ENCODE data around the gene GSG1. TPM values are rescaled to one million over a fixed set of nuclear protein-coding genes. Genes with fewer than 3 reads are reported as not detected.

GSG1 gene
- total RNA-seq, 2 donors from 2014 or later = 0.31 TPM; not detected in 1

GRCh38 chr12:13101821-13102375, 1.6 kb downstream of the GSG1 start:
- H3K27ac Mint-ChIP-seq = peak overlapping the region; percentile 69
- 63 to 79% methylated on average over 6 to 10 of the region's 10 CpGs for WGBS, 2 experiments (ENCODE audit: insufficient coverage in 1 of 2, insufficient read length in 1 of 2)
- H3K4me3 ChIP-seq (ENCODE audit: low read length) = peak overlapping the region; percentile 79
- no peaks in the 10 kb centered on the region for H3K9me3 ChIP-seq (ENCODE audit: control insufficient read depth, low read length)
- peaks cover 14% of the 10 kb centered on the region for H3K27me3 Mint-ChIP-seq (ENCODE audit: insufficient read depth)
- peaks cover 9% of the 10 kb centered on the region for H3K4me1 ChIP-seq (ENCODE audit: control insufficient read depth, insufficient read depth, low read length)
- peak overlapping the region; percentile 85 for H3K9ac ChIP-seq (ENCODE audit: extremely low read depth, low read length, poor library complexity, severe bottlenecking)
- peak overlapping the region; percentile 59 for H3K4me3 Mint-ChIP-seq
- peak overlapping the region; percentile 85 for H3K27ac ChIP-seq (ENCODE audit: low read depth, low read length)
- no peak for TF ChIP-seq CTCF (conservative IDR thresholded peaks at IDR 0.05)
- no peaks in the 10 kb centered on the region for H3K9me3 Mint-ChIP-seq
- no peaks in the 10 kb centered on the region for H3K36me3 Mint-ChIP-seq (ENCODE audit: low read depth)
- H3K4me1 Mint-ChIP-seq = peaks cover 29% of the 10 kb centered on the region
- H3K36me3 ChIP-seq (ENCODE audit: control insufficient read depth, insufficient read depth, low read length) = no peaks in the 10 kb centered on the region
- no peak for DNase-seq
- H3K27me3 ChIP-seq (ENCODE audit: control insufficient read depth, insufficient read depth, low read length, poor library complexity, severe bottlenecking) = no peaks in the 10 kb centered on the region

- Histone ChIP-seq H3K36me3 (ENCODE audit: control insufficient read depth, insufficient read depth, low read length) (no peaks in the 10 kb centered on the region), H3K9ac (ENCODE audit: extremely low read depth, low read length, poor library complexity, severe bottlenecking) (peak overlapping the region; percentile 85), H3K4me3 (ENCODE audit: low read length) (peak overlapping the region; percentile 79), H3K4me1 (ENCODE audit: control insufficient read depth, insufficient read depth, low read length) (peaks cover 9% of the 10 kb centered on the region), H3K27me3 (ENCODE audit: control insufficient read depth, insufficient read depth, low read length, poor library complexity, severe bottlenecking) (no peaks in the 10 kb centered on the region), H3K27ac (ENCODE audit: low read depth, low read length) (peak overlapping the region; percentile 85), H3K9me3 (ENCODE audit: control insufficient read depth, low read length) (no peaks in the 10 kb centered on the region)
- Mint-ChIP-seq H3K27me3 (ENCODE audit: insufficient read depth) (peaks cover 14% of the 10 kb centered on the region), H3K27ac (peak overlapping the region; percentile 86), H3K36me3 (ENCODE audit: low read depth) (no peaks in the 10 kb centered on the region), H3K4me3 (peak overlapping the region; percentile 59), H3K4me1 (peaks cover 29% of the 10 kb centered on the region), H3K9me3 (no peaks in the 10 kb centered on the region)
- TF ChIP-seq CTCF (conservative IDR thresholded peaks at IDR 0.05) = peak; percentile 36
- 3 to 7% methylated on average over 15 to 79 of the region's 79 CpGs for WGBS, 2 experiments (ENCODE audit: insufficient coverage in 1 of 2, insufficient read length in 1 of 2)
- DNase-seq = peak; percentile 97
These were observed 2.3 kb downstream of the GSG1 start for GRCh38 chr12:13100882-13101769.

- no peak for DNase-seq
- Histone ChIP-seq H3K27me3 (ENCODE audit: control insufficient read depth, insufficient read depth, low read length, poor library complexity, severe bottlenecking) (no peaks in the 10 kb centered on the region), H3K27ac (ENCODE audit: low read depth, low read length) (peak overlapping the region; percentile 85), H3K9ac (ENCODE audit: extremely low read depth, low read length, poor library complexity, severe bottlenecking) (peak overlapping the region; percentile 55), H3K9me3 (ENCODE audit: control insufficient read depth, low read length) (no peaks in the 10 kb centered on the region), H3K4me1 (ENCODE audit: control insufficient read depth, insufficient read depth, low read length) (peaks cover 9% of the 10 kb centered on the region), H3K4me3 (ENCODE audit: low read length) (peak overlapping the region; percentile 79), H3K36me3 (ENCODE audit: control insufficient read depth, insufficient read depth, low read length) (no peaks in the 10 kb centered on the region)
- H3K4me3 Mint-ChIP-seq = peak overlapping the region; percentile 59
- H3K27me3 Mint-ChIP-seq (ENCODE audit: insufficient read depth) = peaks cover 14% of the 10 kb centered on the region
- H3K4me1 Mint-ChIP-seq = peaks cover 33% of the 10 kb centered on the region
- no peaks in the 10 kb centered on the region for H3K36me3 Mint-ChIP-seq (ENCODE audit: low read depth)
- H3K9me3 Mint-ChIP-seq = no peaks in the 10 kb centered on the region
- TF ChIP-seq CTCF (conservative IDR thresholded peaks at IDR 0.05) = no peak
- peak overlapping the region; percentile 86 for H3K27ac Mint-ChIP-seq
- 32 to 44% methylated on average over 6 of the region's 6 CpGs for WGBS, 2 experiments (ENCODE audit: insufficient coverage in 1 of 2, insufficient read length in 1 of 2)
These were observed 2.9 kb downstream of the GSG1 start for GRCh38 chr12:13100605-13100881.

Measured in endodermal cell (in vitro differentiated cells).